HepG2 (cell line): ENCODE measurements around the gene EIF4EBP3. TPM values are rescaled to one million over a fixed set of nuclear protein-coding genes. Genes with fewer than 3 reads are reported as not detected.

Experiments
- CCAR2 ChIP-seq: fragments of 200-400 bp; formaldehyde crosslinking; optimal IDR thresholded peaks from 2 replicates; pipeline ENCODE3; 2018; ENCODE audit warnings: low read depth, mild to moderate bottlenecking, low read length, moderate library complexity
- FLYWCH1 ChIP-seq: sonication (generic); formaldehyde crosslinking; IDR thresholded peaks from 2 replicates; pipeline ENCODE4 v1.8.1; 2023; ENCODE audit warnings: mild to moderate bottlenecking, missing genetic modification reagents
- GFI1 ChIP-seq: sonication (generic); formaldehyde crosslinking; IDR thresholded peaks from 2 replicates; pipeline ENCODE4 v1.5.0; 2020; ENCODE audit warnings: missing genetic modification reagents, mild to moderate bottlenecking, borderline replicate concordance
- MXD3 ChIP-seq: IDR thresholded peaks from 2 replicates; pipeline ENCODE4 v1.6.1; 2016; ENCODE audit warnings: mild to moderate bottlenecking, missing biosample characterization, missing genetic modification reagents
- SMARCE1 ChIP-seq: fragments of 450-650 bp; IDR thresholded peaks from 2 replicates; pipeline ENCODE4 v1.6.1; 2017; ENCODE audit warnings: borderline replicate concordance
- ZBTB38 ChIP-seq: sonication (generic); formaldehyde crosslinking; IDR thresholded peaks from 2 replicates; pipeline ENCODE4 v1.5.1; 2020; ENCODE audit warnings: mild to moderate bottlenecking, missing genetic modification reagents
- ZFY ChIP-seq: sonication (generic); formaldehyde crosslinking; IDR thresholded peaks from 2 replicates; pipeline ENCODE4 v1.4.0; 2020; ENCODE audit warnings: missing genetic modification reagents
- ZNF12 ChIP-seq: sonication (generic); formaldehyde crosslinking; IDR thresholded peaks from 2 replicates; pipeline ENCODE4 v1.5.0; 2020; ENCODE audit warnings: missing genetic modification reagents
- ZNF646 ChIP-seq: sonication (generic); formaldehyde crosslinking; IDR thresholded peaks from 2 replicates; pipeline ENCODE4 v1.9.0; 2021; ENCODE audit warnings: mild to moderate bottlenecking, missing genetic modification reagents
- polyA plus RNA-seq, 8 experiments: library from polyadenylated mRNA; depleted of rRNA in 3 of 8; stranded (reverse) in 7 of 8; unstranded in 1 of 8; fragments of >200 nt; fragmentation: Illumina TruSeq in 4 of 8; extraction: Trizol in 4 of 8; gene quantifications; 2 replicates each; pipeline versions ENCODE4 v1.2.1 to v1.2.3, GENCODE V29; 2011 to 2016; ENCODE audit warnings: low read depth in 4 of 8, missing spikeins in 1 of 8, mixed read lengths in 1 of 8; ENCODE audit not compliant: insufficient read depth in 1 of 8
- total RNA-seq, 5 experiments: library from RNA; depleted of rRNA; stranded (reverse); fragments of >200 nt; fragmentation: Illumina TruSeq; extraction: Trizol; gene quantifications; 2 replicates each; pipeline ENCODE4 v1.2.3, GENCODE V29; 2016; ENCODE audit warnings: low read depth in 1 of 5
- TF ChIP-seq, protein P1 (sequence below), 2 experiments: sonication (generic) in 1 of 2; formaldehyde crosslinking in 1 of 2; IDR thresholded peaks; 2 replicates each; pipeline versions ENCODE4 v1.6.1 to v1.9.0; 2014 to 2022; ENCODE audit warnings: antibody characterized with exemption in 1 of 2, borderline replicate concordance in 1 of 2, inconsistent platforms in 1 of 2, low read depth in 1 of 2, missing genetic modification reagents in 1 of 2
- TF ChIP-seq, protein P2 (sequence below): sonication (generic); formaldehyde crosslinking; IDR thresholded peaks from 2 replicates; pipeline ENCODE4 v1.4.0; 2020; ENCODE audit warnings: mild to moderate bottlenecking, low read depth, missing genetic modification reagents
- TF ChIP-seq, protein P3 (sequence below): sonication (generic); formaldehyde crosslinking; IDR thresholded peaks from 2 replicates; pipeline ENCODE4 v1.4.0; 2020; ENCODE audit warnings: mild to moderate bottlenecking, missing genetic modification reagents

EIF4EBP3 gene
- total and polyA plus RNA-seq, 2 of the 13 experiments (the other 11 are each of a cell fraction or from before 2014, with no cell fraction given), result 0.61 to 1.7 TPM

GRCh38 chr5:140564196-140565023, 16.9 kb downstream of the EIF4EBP3 start, which contains the start of the genes APBB3 and SLC35A4 (continued):
- TF ChIP-seq ZNF646 (CRISPR knock-in tag), result no peak
- TF ChIP-seq, protein P1, sequence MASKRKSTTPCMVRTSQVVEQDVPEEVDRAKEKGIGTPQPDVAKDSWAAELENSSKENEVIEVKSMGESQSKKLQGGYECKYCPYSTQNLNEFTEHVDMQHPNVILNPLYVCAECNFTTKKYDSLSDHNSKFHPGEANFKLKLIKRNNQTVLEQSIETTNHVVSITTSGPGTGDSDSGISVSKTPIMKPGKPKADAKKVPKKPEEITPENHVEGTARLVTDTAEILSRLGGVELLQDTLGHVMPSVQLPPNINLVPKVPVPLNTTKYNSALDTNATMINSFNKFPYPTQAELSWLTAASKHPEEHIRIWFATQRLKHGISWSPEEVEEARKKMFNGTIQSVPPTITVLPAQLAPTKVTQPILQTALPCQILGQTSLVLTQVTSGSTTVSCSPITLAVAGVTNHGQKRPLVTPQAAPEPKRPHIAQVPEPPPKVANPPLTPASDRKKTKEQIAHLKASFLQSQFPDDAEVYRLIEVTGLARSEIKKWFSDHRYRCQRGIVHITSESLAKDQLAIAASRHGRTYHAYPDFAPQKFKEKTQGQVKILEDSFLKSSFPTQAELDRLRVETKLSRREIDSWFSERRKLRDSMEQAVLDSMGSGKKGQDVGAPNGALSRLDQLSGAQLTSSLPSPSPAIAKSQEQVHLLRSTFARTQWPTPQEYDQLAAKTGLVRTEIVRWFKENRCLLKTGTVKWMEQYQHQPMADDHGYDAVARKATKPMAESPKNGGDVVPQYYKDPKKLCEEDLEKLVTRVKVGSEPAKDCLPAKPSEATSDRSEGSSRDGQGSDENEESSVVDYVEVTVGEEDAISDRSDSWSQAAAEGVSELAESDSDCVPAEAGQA (IDR thresholded peaks at IDR 0.05; ENCODE audit: low read depth), result peak; percentile 74
- TF ChIP-seq, protein P1 (CRISPR knock-in tag; IDR thresholded peaks at IDR 0.05; ENCODE audit: borderline replicate concordance), result no peak
- TF ChIP-seq GFI1 (CRISPR knock-in tag), result no peak
- TF ChIP-seq, protein P2, sequence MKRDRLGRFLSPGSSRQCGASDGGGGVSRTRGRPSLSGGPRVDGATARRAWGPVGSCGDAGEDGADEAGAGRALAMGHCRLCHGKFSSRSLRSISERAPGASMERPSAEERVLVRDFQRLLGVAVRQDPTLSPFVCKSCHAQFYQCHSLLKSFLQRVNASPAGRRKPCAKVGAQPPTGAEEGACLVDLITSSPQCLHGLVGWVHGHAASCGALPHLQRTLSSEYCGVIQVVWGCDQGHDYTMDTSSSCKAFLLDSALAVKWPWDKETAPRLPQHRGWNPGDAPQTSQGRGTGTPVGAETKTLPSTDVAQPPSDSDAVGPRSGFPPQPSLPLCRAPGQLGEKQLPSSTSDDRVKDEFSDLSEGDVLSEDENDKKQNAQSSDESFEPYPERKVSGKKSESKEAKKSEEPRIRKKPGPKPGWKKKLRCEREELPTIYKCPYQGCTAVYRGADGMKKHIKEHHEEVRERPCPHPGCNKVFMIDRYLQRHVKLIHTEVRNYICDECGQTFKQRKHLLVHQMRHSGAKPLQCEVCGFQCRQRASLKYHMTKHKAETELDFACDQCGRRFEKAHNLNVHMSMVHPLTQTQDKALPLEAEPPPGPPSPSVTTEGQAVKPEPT (CRISPR knock-in tag), result no peak
- peak; percentile 48; the same call in 1 of the 2 replicates for TF ChIP-seq ZBTB38 (CRISPR knock-in tag)
- TF ChIP-seq, protein P3, sequence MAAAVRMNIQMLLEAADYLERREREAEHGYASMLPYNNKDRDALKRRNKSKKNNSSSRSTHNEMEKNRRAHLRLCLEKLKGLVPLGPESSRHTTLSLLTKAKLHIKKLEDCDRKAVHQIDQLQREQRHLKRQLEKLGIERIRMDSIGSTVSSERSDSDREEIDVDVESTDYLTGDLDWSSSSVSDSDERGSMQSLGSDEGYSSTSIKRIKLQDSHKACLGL, result peak; percentile 42; the same call in 1 of the 2 replicates
- TF ChIP-seq CCAR2, result no peak
- 0 out of 2 replicates have a peak, but pooled peaks have one; percentile 57 for TF ChIP-seq FLYWCH1 (CRISPR knock-in tag)
- TF ChIP-seq SMARCE1, result no peak
- TF ChIP-seq ZFY (CRISPR knock-in tag), result peak; percentile 49; the same call in 1 of the 2 replicates
- peak; percentile 45; the same call in 1 of the 2 replicates for TF ChIP-seq MXD3 (CRISPR knock-in tag)
- TF ChIP-seq ZNF12 (CRISPR knock-in tag), result no peak
